Mesendoderm (in vitro differentiated cells): ENCODE data around the gene NXPH4.
A peak's percentile ranks its signal among the peaks of the same experiment; 100 is the strongest.

Experiments
- DNase-seq: peaks from one replicate; pipeline ENCODE4 v3.0.0; 2013
- H2AK5ac ChIP-seq: 2 replicates; pipeline ENCODE4 v1.6.1; 2013; ENCODE audit warnings: low read length, inconsistent platforms
- H2BK120ac ChIP-seq: 2 replicates; pipeline ENCODE4 v1.6.1; 2013; ENCODE audit warnings: low read depth, mild to moderate bottlenecking, low read length, moderate library complexity, mixed read lengths
- H2BK15ac ChIP-seq: replicated peaks from 2 replicates; pipeline ENCODE4 v1.6.1; 2013; ENCODE audit warnings: low read depth, mild to moderate bottlenecking, moderate library complexity
- H2BK5ac ChIP-seq: 2 replicates; pipeline ENCODE4 v1.6.1; 2013; ENCODE audit warnings: low read length, inconsistent platforms
- H3K18ac ChIP-seq: 2 replicates; pipeline ENCODE4 v1.6.1; 2013; ENCODE audit warnings: mild to moderate bottlenecking, low read length, mixed read lengths
- H3K23ac ChIP-seq: one replicate; pipeline ENCODE4 v1.6.1; 2013; ENCODE audit warnings: low read length
- H3K27ac ChIP-seq: 2 replicates; pipeline ENCODE4 v1.5.1; 2013; ENCODE audit warnings: low read depth, mild to moderate bottlenecking, inconsistent platforms, low read length, moderate library complexity
- H3K27me3 ChIP-seq: 2 replicates; pipeline ENCODE4 v1.6.1; 2013; ENCODE audit warnings: low read length, control low read depth, mild to moderate bottlenecking, inconsistent platforms; ENCODE audit not compliant: insufficient read depth, poor library complexity
- H3K36me3 ChIP-seq: 2 replicates; pipeline ENCODE4 v1.6.1; 2013; ENCODE audit warnings: low read length, inconsistent platforms; ENCODE audit not compliant: control insufficient read depth, insufficient read depth
- H3K4ac ChIP-seq: one replicate; pipeline ENCODE4 v1.6.1; 2013; ENCODE audit warnings: low read depth, mild to moderate bottlenecking, low read length, moderate library complexity
- H3K4me1 ChIP-seq: 2 replicates; pipeline ENCODE4 v1.6.1; 2013; ENCODE audit warnings: low read depth, low read length, inconsistent platforms; ENCODE audit not compliant: control insufficient read depth
- H3K4me2 ChIP-seq: 2 replicates; pipeline ENCODE4 v1.6.1; 2013; ENCODE audit warnings: low read length
- H3K4me3 ChIP-seq: 2 replicates; pipeline ENCODE4 v1.5.1; 2013; ENCODE audit warnings: mild to moderate bottlenecking, low read length
- H3K56ac ChIP-seq: one replicate; pipeline ENCODE4 v1.6.1; 2013; ENCODE audit warnings: low read length
- H3K79me1 ChIP-seq: 2 replicates; pipeline ENCODE4 v1.6.1; 2013; ENCODE audit warnings: low read length, inconsistent platforms
- H3K79me2 ChIP-seq: 2 replicates; pipeline ENCODE4 v1.6.1; 2013; ENCODE audit warnings: mild to moderate bottlenecking, low read length; ENCODE audit not compliant: control insufficient read depth, insufficient read depth
- H3K9ac ChIP-seq: 2 replicates; pipeline ENCODE4 v1.6.1; 2013; ENCODE audit warnings: low read length, inconsistent platforms
- H4K5ac ChIP-seq: one replicate; pipeline ENCODE4 v1.6.1; 2013; ENCODE audit warnings: low read length
- H4K8ac ChIP-seq: one replicate; pipeline ENCODE4 v1.6.1; 2013; ENCODE audit warnings: low read depth, mild to moderate bottlenecking, control low read depth, low read length, moderate library complexity
- WGBS: extraction: QIAGEN DNeasy Blood & Tissue Kit; methylation state at CpG from one replicate; pipeline ENCODE4 v1.1.7; 2013; ENCODE audit warnings: low lambda C conversion rate, missing lambda C conversion rate; ENCODE audit not compliant: insufficient coverage; ENCODE audit errors: extremely low coverage; 5-methylcytosine and 5-hydroxymethylcytosine counted together

The NXPH4 gene

GRCh38 chr12:57263096-57263495 is 46.5 kb downstream of the NXPH4 start:
- Histone ChIP-seq H2BK5ac (no peak overlapping the region), H3K27ac (no peak overlapping the region), H3K36me3 (peaks cover 2% of the 10 kb centered on the region), H4K8ac (peak overlapping the region; percentile 40), H3K79me2 (no peaks in the 10 kb centered on the region), H3K79me1 (no peaks in the 10 kb centered on the region), H3K18ac (no peak overlapping the region), H2AK5ac (no peak overlapping the region), H3K9ac (no peak overlapping the region), H2BK120ac (no peak overlapping the region), H3K56ac (no peak overlapping the region), H3K4me2 (no peak overlapping the region), H3K23ac (no peak overlapping the region), H4K5ac (no peak overlapping the region), H3K4me3 (no peak overlapping the region), H3K4ac (no peak overlapping the region), H3K4me1 (no peaks in the 10 kb centered on the region), H3K27me3 (no peaks in the 10 kb centered on the region), H2BK15ac (no peak overlapping the region)
- WGBS = no CpG with 5 or more reads among the region's 2 CpGs
- no peak for DNase-seq

DNA sequence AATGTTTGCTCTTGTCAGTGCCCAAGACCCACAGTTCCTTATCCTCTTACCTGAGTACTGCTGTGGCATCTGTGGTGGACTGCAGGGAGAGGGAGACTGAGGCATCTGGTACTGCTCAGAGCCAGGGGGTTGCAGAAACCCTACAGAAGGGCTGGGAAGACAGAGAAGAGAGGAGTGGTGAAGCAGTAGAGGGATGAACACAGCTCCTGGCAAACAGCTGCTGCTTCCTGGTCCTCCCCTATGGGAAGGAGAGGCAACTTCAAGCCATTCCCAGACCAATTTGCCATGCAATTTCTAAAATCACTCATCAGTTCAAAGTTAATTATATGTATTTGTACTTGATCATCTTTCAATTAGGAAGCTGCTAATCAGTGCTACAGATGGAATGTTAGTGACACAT is 50.1 kb downstream of the NXPH4 start:
- no peak overlapping the region for H3K4ac ChIP-seq
- H3K18ac ChIP-seq = no peak overlapping the region
- no peaks in the 10 kb centered on the region for H3K79me1 ChIP-seq
- H3K56ac ChIP-seq = no peak overlapping the region
- H4K5ac ChIP-seq = no peak overlapping the region
- no peak overlapping the region for H3K9ac ChIP-seq
- no peak overlapping the region for H2BK5ac ChIP-seq
- peaks cover 4% of the 10 kb centered on the region for H3K36me3 ChIP-seq
- DNase-seq = no peak
- H4K8ac ChIP-seq = no peak overlapping the region
- no peak overlapping the region for H3K4me3 ChIP-seq
- H3K27ac ChIP-seq = no peak overlapping the region
- H3K23ac ChIP-seq = no peak overlapping the region
- no peak overlapping the region for H3K4me2 ChIP-seq
- no peak overlapping the region for H2BK120ac ChIP-seq
- H3K4me1 ChIP-seq = peaks cover 5% of the 10 kb centered on the region
- H2BK15ac ChIP-seq = no peak overlapping the region
- H3K79me2 ChIP-seq = no peaks in the 10 kb centered on the region
- no peak overlapping the region for H2AK5ac ChIP-seq
- no peaks in the 10 kb centered on the region for H3K27me3 ChIP-seq

DNA sequence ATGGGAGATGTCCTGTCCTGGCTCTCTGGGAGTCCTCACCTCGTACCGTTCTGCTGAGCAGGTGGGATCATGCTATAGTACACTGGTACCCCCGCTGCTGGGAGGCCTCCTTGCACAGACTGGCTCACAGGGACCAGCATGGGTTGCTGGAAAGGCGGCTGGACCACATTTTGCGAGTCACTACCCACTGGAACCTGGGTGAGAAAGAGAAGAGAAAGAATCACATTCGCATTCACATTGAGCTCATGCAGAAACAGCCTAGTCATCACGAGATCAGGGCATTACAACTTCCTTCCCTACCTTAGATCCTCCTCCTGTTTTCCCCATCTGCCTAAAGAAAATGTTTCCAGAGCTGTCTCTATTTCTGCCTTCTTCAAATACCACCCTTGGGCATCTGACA is 51.7 kb downstream of the NXPH4 start:
- H3K23ac ChIP-seq = no peak overlapping the region
- no peak overlapping the region for H3K56ac ChIP-seq
- no peaks in the 10 kb centered on the region for H3K79me1 ChIP-seq
- no peaks in the 10 kb centered on the region for H3K79me2 ChIP-seq
- no peak overlapping the region for H2BK120ac ChIP-seq
- no peak overlapping the region for H3K4me2 ChIP-seq
- no peak overlapping the region for H2BK15ac ChIP-seq
- DNase-seq = peak; percentile 38
- H4K5ac ChIP-seq = no peak overlapping the region
- no peak overlapping the region for H3K4ac ChIP-seq
- no peak overlapping the region for H3K4me3 ChIP-seq
- H3K4me1 ChIP-seq = peaks cover 12% of the 10 kb centered on the region
- H2AK5ac ChIP-seq = no peak overlapping the region
- peak overlapping the region; percentile 29 for H3K27ac ChIP-seq
- WGBS = no CpG with 5 or more reads among the region's 7 CpGs
- H2BK5ac ChIP-seq = no peak overlapping the region
- H4K8ac ChIP-seq = no peak overlapping the region
- H3K18ac ChIP-seq = no peak overlapping the region
- no peak overlapping the region for H3K9ac ChIP-seq
- no peaks in the 10 kb centered on the region for H3K27me3 ChIP-seq
- peaks cover 4% of the 10 kb centered on the region for H3K36me3 ChIP-seq

- Histone ChIP-seq H3K56ac (peak overlapping the region; percentile 62), H3K4me3 (no peak overlapping the region), H3K4ac (no peak overlapping the region), H3K4me1 (peaks cover 12% of the 10 kb centered on the region), H3K27me3 (no peaks in the 10 kb centered on the region), H2BK120ac (no peak overlapping the region), H3K9ac (no peak overlapping the region), H3K79me2 (no peaks in the 10 kb centered on the region), H3K18ac (no peak overlapping the region), H2AK5ac (no peak overlapping the region), H3K36me3 (peaks cover 4% of the 10 kb centered on the region), H3K27ac (peak overlapping the region; percentile 10), H3K4me2 (no peak overlapping the region), H3K79me1 (no peaks in the 10 kb centered on the region), H3K23ac (no peak overlapping the region), H4K8ac (no peak overlapping the region), H2BK15ac (no peak overlapping the region), H4K5ac (no peak overlapping the region), H2BK5ac (peak overlapping the region; percentile 65)
- peak; percentile 95 for DNase-seq
- no CpG with 5 or more reads among the region's 1 CpG for WGBS
Observed at GRCh38 chr12:57270966-57271470, 54.4 kb downstream of the NXPH4 start.

DNA sequence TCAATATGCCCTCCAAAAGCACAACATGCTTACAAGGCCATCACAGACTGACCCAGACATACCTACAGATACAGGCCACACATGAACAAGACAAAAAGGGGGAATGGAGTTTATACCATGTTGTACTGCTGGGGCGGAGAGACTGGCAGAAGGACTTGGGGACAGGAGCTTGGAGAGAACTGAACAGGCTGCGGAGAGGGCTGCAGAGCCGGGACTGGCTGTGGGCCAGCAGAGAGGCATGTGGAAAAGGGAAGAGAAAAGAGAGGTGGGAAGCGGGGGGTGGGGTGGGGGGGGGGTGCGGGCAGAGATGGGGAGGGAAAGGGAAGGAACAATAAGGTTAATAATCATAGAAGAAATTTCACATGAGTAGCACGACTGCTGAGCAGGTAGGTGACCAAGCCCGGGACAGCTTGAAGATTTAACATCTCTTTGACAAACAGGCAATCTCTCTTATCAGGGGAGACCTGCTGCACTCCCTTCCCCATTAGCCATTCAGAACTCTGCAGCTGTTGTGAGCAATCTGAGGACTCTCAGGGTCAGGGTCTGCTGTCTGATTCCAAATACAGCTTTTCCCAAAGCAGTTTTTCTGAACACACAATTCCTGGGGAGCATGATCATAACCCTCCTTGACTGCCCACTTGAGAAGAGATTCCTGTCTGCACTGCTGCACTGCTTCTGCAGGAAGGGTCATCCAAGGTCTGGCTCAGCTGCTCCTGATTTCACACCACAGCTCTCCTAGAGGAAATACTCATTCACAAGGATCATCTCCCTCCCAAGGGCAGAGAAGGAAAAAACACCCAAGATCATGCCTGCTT is 56.0 kb downstream of the NXPH4 start:
- Histone ChIP-seq H3K9ac (peak overlapping the region; percentile 24), H3K79me2 (no peaks in the 10 kb centered on the region), H2BK5ac (peak overlapping the region; percentile 62), H2AK5ac (peak overlapping the region; percentile 43), H4K8ac (no peak overlapping the region), H3K79me1 (no peaks in the 10 kb centered on the region), H3K56ac (peak overlapping the region; percentile 54), H3K36me3 (peaks cover 2% of the 10 kb centered on the region), H3K27me3 (no peaks in the 10 kb centered on the region), H3K4ac (no peak overlapping the region), H3K23ac (no peak overlapping the region), H3K4me1 (peaks cover 12% of the 10 kb centered on the region), H3K27ac (peak overlapping the region; percentile 7), H3K4me3 (no peak overlapping the region), H3K4me2 (no peak overlapping the region), H2BK120ac (no peak overlapping the region), H3K18ac (no peak overlapping the region), H4K5ac (peak overlapping the region; percentile 47), H2BK15ac (no peak overlapping the region)
- no CpG with 5 or more reads among the region's 7 CpGs for WGBS
- peak; percentile 44 for DNase-seq

DNA sequence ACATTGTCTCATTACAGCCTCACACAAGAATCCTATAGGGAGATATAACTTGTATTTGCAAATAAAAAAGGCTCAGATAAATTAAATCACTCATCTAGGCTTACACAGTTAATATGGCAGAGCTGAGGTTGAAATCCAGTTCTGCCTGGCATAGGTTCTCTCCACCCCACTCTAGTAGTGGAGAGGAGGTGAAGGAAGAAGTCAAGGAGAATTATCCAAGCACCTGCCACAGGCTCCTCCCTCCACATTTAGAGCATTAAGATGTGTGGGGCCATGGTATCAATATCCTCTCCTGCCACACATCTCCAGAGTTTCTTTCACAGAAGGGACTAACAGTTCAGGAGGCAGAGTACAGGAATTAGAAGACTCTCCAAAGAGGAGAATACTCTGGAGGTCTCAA is 56.9 kb downstream of the NXPH4 start:
- no peak overlapping the region for H3K18ac ChIP-seq
- no peak overlapping the region for H3K4me3 ChIP-seq
- no peak overlapping the region for H2BK15ac ChIP-seq
- no peak overlapping the region for H3K4me2 ChIP-seq
- no peak overlapping the region for H4K5ac ChIP-seq
- H3K56ac ChIP-seq = no peak overlapping the region
- no peak overlapping the region for H3K9ac ChIP-seq
- peaks cover 2% of the 10 kb centered on the region for H3K36me3 ChIP-seq
- DNase-seq = no peak
- no peak overlapping the region for H3K27ac ChIP-seq
- no peak overlapping the region for H4K8ac ChIP-seq
- H3K23ac ChIP-seq = no peak overlapping the region
- no peaks in the 10 kb centered on the region for H3K27me3 ChIP-seq
- no peak overlapping the region for H2BK5ac ChIP-seq
- H3K4ac ChIP-seq = no peak overlapping the region
- no peaks in the 10 kb centered on the region for H3K79me1 ChIP-seq
- no peak overlapping the region for H2BK120ac ChIP-seq
- H3K79me2 ChIP-seq = no peaks in the 10 kb centered on the region
- H3K4me1 ChIP-seq = peaks cover 12% of the 10 kb centered on the region
- no peak overlapping the region for H2AK5ac ChIP-seq
